ENCODE data around the gene ARHGAP28. TPM values are rescaled to one million over a fixed set of nuclear protein-coding genes. Genes with fewer than 3 reads are reported as not detected.
A peak's percentile ranks its signal among the peaks of the same experiment; 100 is the strongest.

Gene ARHGAP28
- total RNA-seq, 1 experiment from 2014 or later: 9.2 TPM

DNA sequence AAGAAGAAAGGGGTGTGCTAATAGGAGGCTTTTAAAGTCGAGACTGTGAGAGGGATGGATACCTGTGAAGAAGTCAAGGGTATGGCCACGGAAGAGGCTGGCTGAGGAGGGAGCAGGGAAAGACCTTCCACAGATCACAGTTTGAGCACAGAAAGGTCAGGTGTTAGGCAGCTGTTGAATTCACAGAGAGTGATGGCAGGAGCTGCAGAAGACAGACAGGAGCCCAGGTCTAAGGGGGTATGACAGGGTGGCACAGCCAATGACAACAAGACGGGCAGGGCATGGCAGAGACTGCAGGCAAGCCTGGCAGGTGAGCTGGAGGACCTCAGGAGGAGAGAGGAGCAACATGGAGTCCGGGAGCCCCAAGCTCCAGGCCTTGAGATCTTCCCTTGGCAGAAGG lies 225.0 kb downstream of the ARHGAP28 start:
- no CpG with 5 or more reads among the region's 4 CpGs for WGBS (ENCODE audit: extremely low coverage, insufficient read length, low lambda C conversion rate)
- no peak overlapping the region for H3K4ac ChIP-seq (ENCODE audit: low read depth, low read length)
- H3K4me1 Mint-ChIP-seq: peaks cover 7 to 11% of the 10 kb centered on the region in 2 experiments
- no peaks in the 10 kb centered on the region; the same call in 1 of the 2 replicates for H3K27me3 Mint-ChIP-seq (ENCODE audit: low read depth)
- H3K27ac Mint-ChIP-seq: peak overlapping the region in 1 of 3 experiments; percentile 34; a peak in 3 of 7 replicates
- no peak overlapping the region for H4K91ac ChIP-seq (ENCODE audit: insufficient read length, low read depth, low read length)
- no peak overlapping the region for H3T11ph ChIP-seq (ENCODE audit: low read length)
- TF ChIP-seq, protein P1, sequence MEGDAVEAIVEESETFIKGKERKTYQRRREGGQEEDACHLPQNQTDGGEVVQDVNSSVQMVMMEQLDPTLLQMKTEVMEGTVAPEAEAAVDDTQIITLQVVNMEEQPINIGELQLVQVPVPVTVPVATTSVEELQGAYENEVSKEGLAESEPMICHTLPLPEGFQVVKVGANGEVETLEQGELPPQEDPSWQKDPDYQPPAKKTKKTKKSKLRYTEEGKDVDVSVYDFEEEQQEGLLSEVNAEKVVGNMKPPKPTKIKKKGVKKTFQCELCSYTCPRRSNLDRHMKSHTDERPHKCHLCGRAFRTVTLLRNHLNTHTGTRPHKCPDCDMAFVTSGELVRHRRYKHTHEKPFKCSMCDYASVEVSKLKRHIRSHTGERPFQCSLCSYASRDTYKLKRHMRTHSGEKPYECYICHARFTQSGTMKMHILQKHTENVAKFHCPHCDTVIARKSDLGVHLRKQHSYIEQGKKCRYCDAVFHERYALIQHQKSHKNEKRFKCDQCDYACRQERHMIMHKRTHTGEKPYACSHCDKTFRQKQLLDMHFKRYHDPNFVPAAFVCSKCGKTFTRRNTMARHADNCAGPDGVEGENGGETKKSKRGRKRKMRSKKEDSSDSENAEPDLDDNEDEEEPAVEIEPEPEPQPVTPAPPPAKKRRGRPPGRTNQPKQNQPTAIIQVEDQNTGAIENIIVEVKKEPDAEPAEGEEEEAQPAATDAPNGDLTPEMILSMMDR (conservative IDR thresholded peaks at IDR 0.05): no peak
- no peak overlapping the region for H2BK20ac ChIP-seq (ENCODE audit: low read depth, low read length, poor library complexity, severe bottlenecking)
- no peak overlapping the region for H3K14ac ChIP-seq (ENCODE audit: insufficient read depth, low read length)
- no peak overlapping the region for H3K4me2 ChIP-seq (ENCODE audit: insufficient read depth, insufficient read length, low read length)
- H3K9me3 Mint-ChIP-seq: no peaks in the 10 kb centered on the region
- no peak overlapping the region for H2BK15ac ChIP-seq (ENCODE audit: low read depth, low read length)
- no peak overlapping the region for H3K4me3 Mint-ChIP-seq
- no peaks in the 10 kb centered on the region for H3K79me2 ChIP-seq (ENCODE audit: insufficient read depth, low read length)
- no peak overlapping the region for H3K56ac ChIP-seq (ENCODE audit: insufficient read length, low read depth, low read length)
- H3K36me3 Mint-ChIP-seq (ENCODE audit: insufficient read depth in 1 of 3, low read depth in 3 of 3): peaks cover 30 to 59% (median 48%) of the 10 kb centered on the region in 3 experiments
- H3K4me1 ChIP-seq (ENCODE audit: insufficient read depth, low read length): no peaks in the 10 kb centered on the region
- H3K9ac ChIP-seq (ENCODE audit: extremely low read depth, insufficient read length, low read length): no peak overlapping the region
- no peak overlapping the region for H2BK5ac ChIP-seq (ENCODE audit: insufficient read length, low read length)
- no peaks in the 10 kb centered on the region for H3K9me3 ChIP-seq (ENCODE audit: control insufficient read depth, low read depth, low read length)
- H2AK5ac ChIP-seq (ENCODE audit: insufficient read length, low read length): no peak overlapping the region
- no peak overlapping the region for H3K18ac ChIP-seq (ENCODE audit: insufficient read length, low read depth, low read length)
- no peak overlapping the region for H3K27ac ChIP-seq (ENCODE audit: insufficient read length, low read depth, low read length)
- no peak overlapping the region for H2BK12ac ChIP-seq (ENCODE audit: insufficient read length, low read depth, low read length)
- no peak overlapping the region for H4K5ac ChIP-seq (ENCODE audit: insufficient read length, low read depth, low read length)
- H4K8ac ChIP-seq (replicated peaks; ENCODE audit: insufficient read length, low read depth, low read length): no peak overlapping the region
- H2BK120ac ChIP-seq (ENCODE audit: low read depth, low read length, poor library complexity, severe bottlenecking): no peak overlapping the region
- H3K27me3 ChIP-seq (ENCODE audit: insufficient read depth, low read length): no peaks in the 10 kb centered on the region
- no peaks in the 10 kb centered on the region for H4K20me1 ChIP-seq (ENCODE audit: control insufficient read depth, insufficient read depth, insufficient read length)
- no peaks in the 10 kb centered on the region for H3K23me2 ChIP-seq (ENCODE audit: insufficient read length, low read depth, low read length, poor library complexity, severe bottlenecking)
- H3K23ac ChIP-seq (ENCODE audit: insufficient read length, low read depth, low read length): no peak overlapping the region
- DNase-seq: no peak
- no peak overlapping the region for H2AFZ ChIP-seq (ENCODE audit: low read length)
- H3K79me1 ChIP-seq (ENCODE audit: insufficient read depth, low read depth, low read length, poor library complexity, severe bottlenecking): no peaks in the 10 kb centered on the region
